HepG2 (cell line): ENCODE measurements around the gene RAD54L.

Source experiments
- GTF2F1 ChIP-seq: fragments of 150-350 bp; IDR thresholded peaks from 2 replicates; pipeline ENCODE4 v1.6.1; 2014; ENCODE audit warnings: low read length
- THAP9 ChIP-seq: sonication (generic); formaldehyde crosslinking; IDR thresholded peaks from 2 replicates; pipeline ENCODE4; 2020; ENCODE audit warnings: missing genetic modification reagents, mild to moderate bottlenecking, borderline replicate concordance
- ZBTB8A ChIP-seq: sonication (generic); formaldehyde crosslinking; IDR thresholded peaks from 2 replicates; pipeline ENCODE4 v1.4.0; 2020; ENCODE audit warnings: mild to moderate bottlenecking, low read depth, missing genetic modification reagents, borderline replicate concordance

GRCh38 chr1:46317323-46317722 is 69.8 kb downstream of the RAD54L start:
- TF ChIP-seq ZBTB8A (CRISPR knock-in tag) (no peak), THAP9 (CRISPR knock-in tag) (no peak), GTF2F1 (no peak)
